ENCODE data around the gene TRIM66. TPM values are rescaled to one million over a fixed set of nuclear protein-coding genes. Genes with fewer than 3 reads are reported as not detected.

The TRIM66 gene
- total RNA-seq, 1 experiment from 2014 or later, result 2.1 TPM

DNA sequence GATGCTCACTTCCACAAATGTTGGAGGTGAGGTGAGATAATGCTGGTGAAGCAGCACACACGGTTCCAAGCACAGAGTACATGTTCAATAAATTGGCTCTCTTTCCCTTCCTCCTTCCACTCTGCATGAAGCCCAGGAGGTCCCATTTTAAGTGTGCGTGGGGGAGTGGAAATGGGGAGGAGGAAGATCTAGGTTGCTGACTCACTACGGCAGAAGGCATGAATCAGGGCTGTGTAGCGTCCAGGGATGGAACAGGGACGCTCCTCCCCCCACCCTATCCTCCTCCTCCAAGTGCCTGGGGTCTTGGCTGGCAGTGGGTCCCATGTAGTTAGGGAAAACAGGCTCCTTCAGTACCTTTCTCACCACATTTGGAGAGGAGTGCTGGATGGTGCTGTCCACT lies 44.2 kb downstream of the TRIM66 start:
- no peak overlapping the region for H2BK120ac ChIP-seq (ENCODE audit: low read depth, low read length, poor library complexity, severe bottlenecking)
- no peak overlapping the region for H2BK15ac ChIP-seq (ENCODE audit: low read depth, low read length)
- H3K27ac Mint-ChIP-seq, result no peak overlapping the region
- peaks cover 9% of the 10 kb centered on the region; the same call in 1 of the 2 replicates for H3K4me1 ChIP-seq (ENCODE audit: insufficient read depth, low read length)
- no peak overlapping the region for H2AFZ ChIP-seq (ENCODE audit: low read length)
- no peak overlapping the region for H3K14ac ChIP-seq (ENCODE audit: insufficient read depth, low read length)
- no peak overlapping the region for H2BK5ac ChIP-seq (ENCODE audit: insufficient read length, low read length)
- H4K5ac ChIP-seq (ENCODE audit: insufficient read length, low read depth, low read length), result no peak overlapping the region
- H2BK12ac ChIP-seq (ENCODE audit: insufficient read length, low read depth, low read length), result no peak overlapping the region
- no peaks in the 10 kb centered on the region for H3K9me3 ChIP-seq (ENCODE audit: control insufficient read depth, low read depth, low read length)
- no peaks in the 10 kb centered on the region; the same call in 1 of the 2 replicates for H3K27me3 Mint-ChIP-seq (ENCODE audit: low read depth)
- no peak overlapping the region for H3K23ac ChIP-seq (ENCODE audit: insufficient read length, low read depth, low read length)
- H2BK20ac ChIP-seq (ENCODE audit: low read depth, low read length, poor library complexity, severe bottlenecking), result no peak overlapping the region
- no peak overlapping the region for H4K8ac ChIP-seq (replicated peaks; ENCODE audit: insufficient read length, low read depth, low read length)
- no peak overlapping the region for H3K9ac ChIP-seq (ENCODE audit: extremely low read depth, insufficient read length, low read length)
- H3K18ac ChIP-seq (ENCODE audit: insufficient read length, low read depth, low read length), result no peak overlapping the region
- H3K4me2 ChIP-seq (ENCODE audit: insufficient read depth, insufficient read length, low read length), result no peak overlapping the region
- H4K20me1 ChIP-seq (ENCODE audit: control insufficient read depth, insufficient read depth, insufficient read length), result no peaks in the 10 kb centered on the region
- WGBS (ENCODE audit: extremely low coverage, insufficient read length, low lambda C conversion rate), result no CpG with 5 or more reads among the region's 5 CpGs
- H4K91ac ChIP-seq (ENCODE audit: insufficient read length, low read depth, low read length), result no peak overlapping the region
- H3K27me3 ChIP-seq (ENCODE audit: insufficient read depth, low read length), result no peaks in the 10 kb centered on the region
- H3K56ac ChIP-seq (ENCODE audit: insufficient read length, low read depth, low read length), result no peak overlapping the region
- no peaks in the 10 kb centered on the region for H3K79me2 ChIP-seq (ENCODE audit: insufficient read depth, low read length)
- peaks cover 0 to 3% of the 10 kb centered on the region in 2 experiments; a peak in 1 of 5 replicates for H3K9me3 Mint-ChIP-seq
- H3K23me2 ChIP-seq (ENCODE audit: insufficient read length, low read depth, low read length, poor library complexity, severe bottlenecking), result no peaks in the 10 kb centered on the region
- no peak overlapping the region for H3T11ph ChIP-seq (ENCODE audit: low read length)
- no peak; the same call in 2 of the 3 replicates for TF ChIP-seq CTCF (conservative IDR thresholded peaks at IDR 0.05)
- H3K79me1 ChIP-seq (ENCODE audit: insufficient read depth, low read depth, low read length, poor library complexity, severe bottlenecking), result no peaks in the 10 kb centered on the region
- no peak overlapping the region for H2AK5ac ChIP-seq (ENCODE audit: insufficient read length, low read length)
- peaks cover 20 to 25% of the 10 kb centered on the region in 2 experiments for H3K4me1 Mint-ChIP-seq
- no peak overlapping the region for H3K27ac ChIP-seq (ENCODE audit: insufficient read length, low read depth, low read length)
- H3K4me3 Mint-ChIP-seq, result no peak overlapping the region; a peak in 1 of 5 replicates
- H3K4ac ChIP-seq (ENCODE audit: low read depth, low read length), result no peak overlapping the region
- H3K36me3 Mint-ChIP-seq (ENCODE audit: insufficient read depth in 1 of 3, low read depth in 3 of 3), result peaks cover 9 to 15% (median 10%) of the 10 kb centered on the region in 3 experiments; a peak in 6 of 7 replicates
- DNase-seq, result no peak
